ENCODE measurements around the gene SLIT1. TPM values are rescaled to one million over a fixed set of nuclear protein-coding genes. Genes with fewer than 3 reads are reported as not detected.

The SLIT1 gene
- total and polyA plus RNA-seq, 2 of the 8 experiments (the other 6 are each of a cell fraction or from before 2014, with no cell fraction given): 0.70 to 0.88 TPM

GRCh38 chr10:97174276-97174775 is 11.4 kb downstream of the SLIT1 start (continued):
- TF ChIP-seq BACH1 (IDR thresholded peaks at IDR 0.05; ENCODE audit: low read length): no peak
- TF ChIP-seq JUN (IDR thresholded peaks at IDR 0.05; ENCODE audit: low read depth, low read length): no peak
- no peak for TF ChIP-seq SIRT6 (IDR thresholded peaks at IDR 0.05; ENCODE audit: low read length)

Data from H1 (cell line).